ENCODE measurements around the gene FOXK1. TPM values are rescaled to one million over a fixed set of nuclear protein-coding genes. Genes with fewer than 3 reads are reported as not detected.

FOXK1 gene
- total and polyA plus RNA-seq, 12 donors = 4.8 to 63.1 (median 36.1) TPM

DNA sequence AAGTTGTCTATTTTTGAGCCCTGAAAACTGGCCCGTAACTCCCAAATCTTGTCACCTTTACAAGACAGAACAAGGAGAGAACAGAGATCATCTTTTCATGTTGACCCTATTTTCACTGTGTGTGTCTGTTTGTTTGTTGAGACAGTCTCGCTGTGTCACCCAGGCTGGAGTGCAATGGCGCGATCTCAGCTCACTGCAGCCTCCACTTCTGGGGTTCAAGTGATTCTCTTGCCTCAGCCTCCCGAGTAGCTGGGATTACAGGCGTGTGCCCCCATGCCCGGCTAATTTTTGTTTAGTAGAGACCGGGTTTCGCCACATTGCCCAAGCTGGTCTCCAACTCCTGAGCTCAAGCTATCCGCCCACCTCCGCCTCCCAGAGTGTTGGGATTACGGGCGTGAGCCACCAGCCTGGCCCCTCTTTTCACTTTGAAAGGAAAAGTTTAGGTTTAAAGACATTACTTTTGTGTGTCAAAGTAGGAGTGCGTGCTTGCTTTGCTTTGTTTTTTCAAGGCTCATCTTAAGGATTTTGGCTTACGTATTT lies 32.1 kb downstream of the FOXK1 start:
- H3K27ac ChIP-seq = no peak overlapping the region
- H3K27me3 ChIP-seq = no peaks in the 10 kb centered on the region
- H3K36me3 ChIP-seq (replicated peaks in 1 of 2) = no peaks in the 10 kb centered on the region
- H3K9me3 ChIP-seq (replicated peaks in 1 of 3) = no peaks in the 10 kb centered on the region
- no peak for DNase-seq
- TF ChIP-seq, protein P1, sequence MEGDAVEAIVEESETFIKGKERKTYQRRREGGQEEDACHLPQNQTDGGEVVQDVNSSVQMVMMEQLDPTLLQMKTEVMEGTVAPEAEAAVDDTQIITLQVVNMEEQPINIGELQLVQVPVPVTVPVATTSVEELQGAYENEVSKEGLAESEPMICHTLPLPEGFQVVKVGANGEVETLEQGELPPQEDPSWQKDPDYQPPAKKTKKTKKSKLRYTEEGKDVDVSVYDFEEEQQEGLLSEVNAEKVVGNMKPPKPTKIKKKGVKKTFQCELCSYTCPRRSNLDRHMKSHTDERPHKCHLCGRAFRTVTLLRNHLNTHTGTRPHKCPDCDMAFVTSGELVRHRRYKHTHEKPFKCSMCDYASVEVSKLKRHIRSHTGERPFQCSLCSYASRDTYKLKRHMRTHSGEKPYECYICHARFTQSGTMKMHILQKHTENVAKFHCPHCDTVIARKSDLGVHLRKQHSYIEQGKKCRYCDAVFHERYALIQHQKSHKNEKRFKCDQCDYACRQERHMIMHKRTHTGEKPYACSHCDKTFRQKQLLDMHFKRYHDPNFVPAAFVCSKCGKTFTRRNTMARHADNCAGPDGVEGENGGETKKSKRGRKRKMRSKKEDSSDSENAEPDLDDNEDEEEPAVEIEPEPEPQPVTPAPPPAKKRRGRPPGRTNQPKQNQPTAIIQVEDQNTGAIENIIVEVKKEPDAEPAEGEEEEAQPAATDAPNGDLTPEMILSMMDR (IDR thresholded peaks at IDR 0.05) = no peak
- TF ChIP-seq POLR2A (IDR thresholded peaks at IDR 0.05) = no peak
- no peak overlapping the region for H3K4me3 ChIP-seq
- peaks cover 44 to 51% of the 10 kb centered on the region in 2 donors for H3K4me1 ChIP-seq (replicated peaks in 1 of 2)
- whole genome bisulfite sequencing, 4 donors = 95 to 100% (median 96%) methylated on average over 15 of the region's 15 CpGs
- intact Hi-C loops (cut with DNase I) = no loop called here

DNA sequence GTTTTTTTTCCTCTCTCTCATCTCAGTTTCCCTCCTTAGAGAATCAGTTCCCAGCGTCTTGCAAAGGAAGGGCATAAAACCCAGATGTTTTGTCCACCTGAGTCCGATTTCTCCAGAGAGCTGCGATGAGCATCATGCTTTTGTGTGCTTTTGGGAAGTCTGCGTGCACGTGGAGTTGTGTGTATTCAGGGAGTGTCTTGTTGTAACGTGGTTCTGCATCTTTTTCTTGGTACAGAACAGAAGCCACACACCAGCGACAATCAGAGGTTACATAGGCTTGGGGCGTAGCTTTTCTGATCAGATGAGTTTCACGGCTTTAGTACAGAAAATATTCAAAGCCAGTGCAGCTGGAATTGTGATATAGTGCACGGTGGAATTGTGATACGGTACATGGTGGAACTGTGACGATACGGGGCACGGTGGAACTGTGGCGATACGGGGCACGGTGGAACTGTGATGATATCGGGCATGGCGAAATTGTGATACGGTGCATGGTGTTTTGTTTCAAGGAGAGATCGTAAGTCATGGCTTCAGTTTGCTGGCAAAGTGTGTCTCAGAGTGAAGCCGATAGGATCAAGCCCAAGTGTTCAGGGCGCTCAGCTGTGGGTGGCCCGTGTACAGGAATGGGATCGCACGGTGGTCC lies 32.8 kb downstream of the FOXK1 start:
- no peak for DNase-seq
- Histone ChIP-seq H3K27ac (peak overlapping the region; percentile 18 to 83 (median 35)), H3K4me1 (replicated peaks in 1 of 2) (peaks cover 44 to 51% of the 10 kb centered on the region in 2 donors), H3K36me3 (replicated peaks in 1 of 2) (no peaks in the 10 kb centered on the region), H3K4me3 (no peak overlapping the region), H3K27me3 (no peaks in the 10 kb centered on the region), H3K9me3 (replicated peaks in 1 of 3) (no peaks in the 10 kb centered on the region)
- 59 to 70% (median 60%) methylated on average over 26 of the region's 26 CpGs for WGBS, 4 donors
- TF ChIP-seq POLR2A (IDR thresholded peaks at IDR 0.05) = no peak
- TF ChIP-seq, protein P1 (IDR thresholded peaks at IDR 0.05) = no peak
- intact Hi-C loops (cut with DNase I) = no loop called here

DNA sequence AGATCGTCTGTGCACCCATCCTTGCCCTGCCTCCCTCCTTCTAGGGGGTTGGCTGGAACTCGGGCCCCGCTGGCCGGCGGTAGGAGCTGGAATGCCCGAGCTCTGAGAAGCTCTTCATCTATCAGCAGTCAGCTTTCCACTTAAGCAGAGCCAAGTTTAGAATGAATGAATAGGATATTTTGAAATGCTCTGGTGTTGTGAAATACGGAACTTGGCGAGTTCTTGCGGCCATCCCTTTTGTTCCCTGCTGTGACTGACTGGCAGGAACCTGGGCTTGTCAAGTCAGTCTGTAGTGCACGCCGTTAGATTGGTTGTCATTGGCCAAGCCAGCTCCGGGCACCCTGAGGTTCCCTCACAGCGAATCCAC lies 33.3 kb downstream of the FOXK1 start:
- no peaks in the 10 kb centered on the region for H3K27me3 ChIP-seq
- H3K4me1 ChIP-seq (replicated peaks in 1 of 2) = peaks cover 44 to 51% of the 10 kb centered on the region in 2 donors
- intact Hi-C loops (cut with DNase I) = no loop called here
- WGBS, 4 donors = 17 to 40% (median 17%) methylated on average over 13 of the region's 13 CpGs
- no peaks in the 10 kb centered on the region for H3K36me3 ChIP-seq (replicated peaks in 1 of 2)
- DNase-seq = peak; percentile 62 to 90 (median 80)
- no peak overlapping the region for H3K4me3 ChIP-seq
- no peaks in the 10 kb centered on the region for H3K9me3 ChIP-seq (replicated peaks in 1 of 3)
- peak in 1 of 2 donors; percentile 68 for TF ChIP-seq POLR2A (IDR thresholded peaks at IDR 0.05)
- TF ChIP-seq, protein P1 (IDR thresholded peaks at IDR 0.05) = no peak
- H3K27ac ChIP-seq = peak overlapping the region; percentile 18 to 83 (median 46)

DNA sequence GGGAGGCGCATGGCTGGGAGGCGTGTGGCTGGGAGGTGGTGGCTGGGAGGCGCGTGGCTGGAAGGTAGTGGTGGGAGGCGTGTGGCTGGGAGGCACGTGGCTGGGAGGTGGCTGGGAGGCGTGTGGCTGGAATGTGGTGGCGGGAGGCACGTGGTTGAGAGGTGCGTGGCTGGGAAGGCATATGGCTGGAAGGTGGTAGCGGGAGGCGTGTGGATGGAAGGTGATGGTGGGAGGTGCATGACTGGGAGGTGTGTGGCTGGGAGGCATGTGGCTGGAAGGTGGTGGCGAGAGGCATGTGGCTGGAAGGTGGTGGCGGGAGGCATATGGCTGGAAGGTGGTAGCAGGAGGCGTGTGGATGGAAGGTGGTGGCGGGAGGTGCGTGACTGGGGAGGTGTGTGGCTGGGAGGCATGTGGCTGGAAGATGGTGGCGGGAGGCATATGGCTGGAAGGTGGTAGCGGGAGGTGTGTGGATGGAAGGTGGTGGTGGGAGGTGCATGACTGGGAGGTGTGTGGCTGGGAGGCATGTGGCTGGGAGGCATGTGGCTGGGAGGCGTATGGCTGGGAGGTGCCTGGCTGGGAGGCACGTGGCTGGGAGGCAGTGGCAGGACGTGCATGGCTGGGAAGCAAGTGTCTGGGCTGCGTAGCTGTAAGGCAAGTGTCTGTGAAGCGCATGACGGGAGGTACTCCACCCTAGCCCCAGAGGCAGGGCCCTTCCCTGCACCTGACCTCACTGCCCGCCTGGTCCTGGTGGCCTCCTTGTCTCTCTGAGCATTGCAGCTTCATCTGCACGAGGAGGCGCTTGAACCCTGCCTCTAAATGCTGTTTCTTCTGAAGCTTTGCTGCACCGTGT lies 35.1 kb downstream of the FOXK1 start:
- Histone ChIP-seq H3K4me3 (no peak overlapping the region), H3K4me1 (replicated peaks in 1 of 2) (peaks cover 38 to 39% of the 10 kb centered on the region in 2 donors), H3K36me3 (replicated peaks in 1 of 2) (no peaks in the 10 kb centered on the region), H3K27me3 (no peaks in the 10 kb centered on the region), H3K27ac (no peak overlapping the region), H3K9me3 (replicated peaks in 1 of 3) (no peaks in the 10 kb centered on the region)
- WGBS, 4 donors = 89 to 96% (median 93%) methylated on average over 26 to 29 of the region's 29 CpGs
- intact Hi-C loops (cut with DNase I) = no loop called here
- no peak for TF ChIP-seq POLR2A (IDR thresholded peaks at IDR 0.05)
- TF ChIP-seq, protein P1 (IDR thresholded peaks at IDR 0.05) = no peak
- no peak for DNase-seq

Data from adrenal gland (tissue), 12 donors.